Hepatocyte (in vitro differentiated cells): ENCODE measurements around the gene SH3BP4. TPM values are rescaled to one million over a fixed set of nuclear protein-coding genes. Genes with fewer than 3 reads are reported as not detected.

ENCODE experiments used
- DNase-seq: peaks from one replicate; pipeline ENCODE4 v3.0.0-alpha.2; 2016; ENCODE audit warnings: low spot score
- H2AFZ ChIP-seq: fragments of 200-600 bp; sonication (generic); 2 replicates; pipeline ENCODE4 v1.6.0; 2016; ENCODE audit warnings: antibody characterized with exemption, mild to moderate bottlenecking
- H3K27ac ChIP-seq: fragments of 200-600 bp; sonication (generic); 2 replicates; pipeline ENCODE4 v1.5.1; 2016; ENCODE audit warnings: mild to moderate bottlenecking
- H3K27me3 ChIP-seq: fragments of 200-600 bp; sonication (generic); 2 replicates; pipeline ENCODE4 v1.6.1; 2016
- H3K36me3 ChIP-seq: fragments of 200-600 bp; sonication (generic); replicated peaks from 2 replicates; pipeline ENCODE4 v1.5.1; 2016; ENCODE audit warnings: low read depth; ENCODE audit not compliant: insufficient read depth
- H3K4me1 ChIP-seq: fragments of 200-600 bp; sonication (generic); 2 replicates; pipeline ENCODE4 v1.5.1; 2016; ENCODE audit warnings: mild to moderate bottlenecking, moderate library complexity; ENCODE audit not compliant: insufficient read depth
- H3K4me2 ChIP-seq: fragments of 200-600 bp; sonication (generic); 2 replicates; pipeline ENCODE4 v1.6.0; 2016
- H3K4me3 ChIP-seq: fragments of 200-600 bp; sonication (generic); 2 replicates; pipeline ENCODE4 v1.5.1; 2016; ENCODE audit warnings: mild to moderate bottlenecking
- H3K79me2 ChIP-seq: fragments of 200-600 bp; sonication (generic); 2 replicates; pipeline ENCODE4 v1.6.0; 2017; ENCODE audit warnings: mild to moderate bottlenecking
- H3K9me2 ChIP-seq: fragments of 200-600 bp; sonication (generic); replicated peaks from 2 replicates; pipeline ENCODE4 v1.6.0; 2017; ENCODE audit warnings: mild to moderate bottlenecking; ENCODE audit not compliant: insufficient read depth
- H3K9me3 ChIP-seq: fragments of 200-600 bp; sonication (generic); 2 replicates; pipeline ENCODE4 v1.5.1; 2016; ENCODE audit warnings: low read depth, mild to moderate bottlenecking
- H4K20me1 ChIP-seq: fragments of 200-600 bp; sonication (generic); 2 replicates; pipeline ENCODE4 v1.6.0; 2016; ENCODE audit warnings: mild to moderate bottlenecking; ENCODE audit not compliant: insufficient read depth, poor library complexity, severe bottlenecking
- CTCF ChIP-seq: fragments of 200-600 bp; sonication (generic); IDR thresholded peaks from 2 replicates; pipeline ENCODE4 v1.5.1; 2016; ENCODE audit warnings: antibody characterized with exemption, mild to moderate bottlenecking; ENCODE audit not compliant: poor library complexity
- EZH2 ChIP-seq: fragments of 200-600 bp; sonication (generic); IDR thresholded peaks from 2 replicates; pipeline ENCODE4 v1.6.1; 2016; ENCODE audit warnings: antibody characterized with exemption, mild to moderate bottlenecking, borderline replicate concordance
- EZH2phosphoT487 ChIP-seq: fragments of 200-600 bp; sonication (generic); IDR thresholded peaks from one replicate; pipeline ENCODE4 v1.6.1; 2018; ENCODE audit warnings: antibody characterized with exemption, mild to moderate bottlenecking, low read depth, moderate library complexity; ENCODE audit not compliant: unreplicated experiment, severe bottlenecking
- WGBS: methylation state at CpG from one replicate; pipeline ENCODE4 v1.1.6; 2016; ENCODE audit warnings: low lambda C conversion rate; ENCODE audit errors: missing lambda C conversion rate; 5-methylcytosine and 5-hydroxymethylcytosine counted together
- polyA plus RNA-seq: library from polyadenylated mRNA; unstranded; fragments of >200 nt; fragmentation: Nextera tagmentation; extraction: Ambion mirVana; gene quantifications from 2 replicates; pipeline ENCODE4 v1.2.1, GENCODE V29; 2016
- total RNA-seq: library from RNA; depleted of rRNA; stranded (reverse); fragments of >200 nt; gene quantifications from 2 replicates; pipeline ENCODE4 v1.2.3, GENCODE V29; 2014

SH3BP4 gene
- total and polyA plus RNA-seq, 2 experiments from 2014 or later: 23.3 to 32.0 TPM

- H4K20me1 ChIP-seq: no peaks in the 10 kb centered on the region
- no peaks in the 10 kb centered on the region for H3K36me3 ChIP-seq
- H3K27ac ChIP-seq: peak overlapping the region; percentile 89
- H3K79me2 ChIP-seq: peaks cover 88% of the 10 kb centered on the region
- 96% methylated on average over 6 of the region's 6 CpGs for WGBS
- DNase-seq: no peak
- H3K9me3 ChIP-seq: no peaks in the 10 kb centered on the region
- H3K4me3 ChIP-seq: no peak overlapping the region
- no peaks in the 10 kb centered on the region for H3K27me3 ChIP-seq
- H3K9me2 ChIP-seq: no peaks in the 10 kb centered on the region
- H2AFZ ChIP-seq: no peak overlapping the region
- H3K4me2 ChIP-seq: no peak overlapping the region
- peaks cover 48% of the 10 kb centered on the region for H3K4me1 ChIP-seq
- TF ChIP-seq EZH2phosphoT487: no peak
- TF ChIP-seq CTCF: no peak
- TF ChIP-seq EZH2: no peak
Observed at GRCh38 chr2:235010117-235010714, 58.4 kb downstream of the SH3BP4 start.

GRCh38 chr2:235011607-235011928, 59.8 kb downstream of the SH3BP4 start:
- no peak overlapping the region for H3K27ac ChIP-seq
- no peak for DNase-seq
- peaks cover 34% of the 10 kb centered on the region for H3K4me1 ChIP-seq
- H3K27me3 ChIP-seq: no peaks in the 10 kb centered on the region
- no peaks in the 10 kb centered on the region for H3K36me3 ChIP-seq
- TF ChIP-seq EZH2phosphoT487 (no peak), CTCF (no peak), EZH2 (no peak)
- no peak overlapping the region for H2AFZ ChIP-seq
- H4K20me1 ChIP-seq: no peaks in the 10 kb centered on the region
- H3K9me2 ChIP-seq: no peaks in the 10 kb centered on the region
- H3K79me2 ChIP-seq: peaks cover 89% of the 10 kb centered on the region
- no peaks in the 10 kb centered on the region for H3K9me3 ChIP-seq
- 78% methylated on average over 5 of the region's 5 CpGs for WGBS
- no peak overlapping the region for H3K4me2 ChIP-seq
- H3K4me3 ChIP-seq: no peak overlapping the region

GRCh38 chr2:235011929-235012631, 60.3 kb downstream of the SH3BP4 start:
- Histone ChIP-seq H3K9me2 (no peaks in the 10 kb centered on the region), H3K4me3 (no peak overlapping the region), H3K4me2 (no peak overlapping the region), H4K20me1 (no peaks in the 10 kb centered on the region), H3K4me1 (peaks cover 29% of the 10 kb centered on the region), H3K27me3 (no peaks in the 10 kb centered on the region), H2AFZ (no peak overlapping the region), H3K27ac (no peak overlapping the region), H3K79me2 (peaks cover 89% of the 10 kb centered on the region), H3K36me3 (no peaks in the 10 kb centered on the region), H3K9me3 (no peaks in the 10 kb centered on the region)
- TF ChIP-seq CTCF (no peak), EZH2 (no peak), EZH2phosphoT487 (no peak)
- no peak for DNase-seq
- 83% methylated on average over 15 of the region's 15 CpGs for WGBS
